IMR-90 (cell line): ENCODE measurements around the gene RAB4B. TPM values are rescaled to one million over a fixed set of nuclear protein-coding genes. Genes with fewer than 3 reads are reported as not detected.

ENCODE experiments used
- ATAC-seq: fragments of 200-7000 bp; cut with Tn5 transposase; 2 replicates; pipeline ENCODE4 v1.9.1; 2020; ENCODE audit warnings: low read depth, mild to moderate bottlenecking, moderate library complexity
- BruUV-seq: library from RNA; stranded (reverse); fragments of 400-500 nt; replicated peaks from 2 replicates; lab custom pipeline; 2021; lab: Mats Ljungman, UMichigan
- CTCF ChIA-PET: fragments of 300-600 bp; formaldehyde crosslinking; extraction: SDS; loops from one replicate; lab custom pipeline; 2021; ENCODE audit warnings: antibody characterized with exemption; lab: Yijun Ruan, JAX
- POLR2A ChIA-PET: fragments of 300-600 bp; sonication (Branson Sonifier 250); formaldehyde crosslinking; loops from one replicate; lab custom pipeline; 2022; ENCODE audit warnings: antibody characterized with exemption; ENCODE audit not compliant: unreplicated experiment; lab: Charles Lee
- DNase-seq: peaks from one replicate; pipeline ENCODE4 v3.0.0; 2013
- H2AFZ ChIP-seq: replicated peaks from 2 replicates; pipeline ENCODE3; 2013; ENCODE audit warnings: low read length, mild to moderate bottlenecking; ENCODE audit not compliant: poor library complexity
- H2AK5ac ChIP-seq: 2 replicates; pipeline ENCODE4 v1.6.1; 2013; ENCODE audit warnings: low read depth, low read length, inconsistent platforms
- H2AK9ac ChIP-seq: replicated peaks from 2 replicates; pipeline ENCODE3; 2013; ENCODE audit warnings: mild to moderate bottlenecking, low read depth, low read length, moderate library complexity; ENCODE audit not compliant: poor library complexity
- H2BK120ac ChIP-seq: 2 replicates; pipeline ENCODE4 v1.6.1; 2013; ENCODE audit warnings: low read depth, low read length, inconsistent platforms
- H2BK15ac ChIP-seq: 3 replicates; pipeline ENCODE4 v1.6.1; 2013; ENCODE audit warnings: low read depth, low read length, inconsistent platforms
- H2BK20ac ChIP-seq: 2 replicates; pipeline ENCODE4 v1.6.1; 2013; ENCODE audit warnings: low read depth, mild to moderate bottlenecking, inconsistent platforms, low read length, moderate library complexity
- H2BK5ac ChIP-seq: 2 replicates; pipeline ENCODE4 v1.6.1; 2013; ENCODE audit warnings: mild to moderate bottlenecking, low read depth, low read length, inconsistent platforms; ENCODE audit not compliant: poor library complexity, severe bottlenecking
- H3K14ac ChIP-seq: replicated peaks from 2 replicates; pipeline ENCODE4 v1.6.1; 2013; ENCODE audit warnings: low read depth, low read length, inconsistent platforms
- H3K18ac ChIP-seq: 2 replicates; pipeline ENCODE4 v1.6.1; 2013; ENCODE audit warnings: low read depth, low read length, control low read depth
- H3K23ac ChIP-seq: 2 replicates; pipeline ENCODE4 v1.6.1; 2013; ENCODE audit warnings: low read depth, low read length, inconsistent platforms
- H3K27ac ChIP-seq: 2 replicates; pipeline ENCODE4 v1.5.1; 2013; ENCODE audit warnings: mild to moderate bottlenecking, control low read depth, low read length; ENCODE audit not compliant: insufficient read depth
- H3K27me3 ChIP-seq: 2 replicates; pipeline ENCODE4 v1.6.1; 2013; ENCODE audit warnings: low read length; ENCODE audit not compliant: control insufficient read depth, insufficient read depth
- H3K36me3 ChIP-seq: 2 replicates; pipeline ENCODE4 v1.6.1; 2013; ENCODE audit warnings: low read length, mixed read lengths; ENCODE audit not compliant: control insufficient read depth, insufficient read depth
- H3K4ac ChIP-seq: 2 replicates; pipeline ENCODE4 v1.6.1; 2013; ENCODE audit warnings: low read depth, low read length, inconsistent platforms
- H3K4me1 ChIP-seq: 2 replicates; pipeline ENCODE4 v1.6.1; 2013; ENCODE audit warnings: low read length, mixed read lengths; ENCODE audit not compliant: control insufficient read depth, insufficient read depth
- H3K4me2 ChIP-seq: 2 replicates; pipeline ENCODE4 v1.6.1; 2013; ENCODE audit warnings: low read depth, mild to moderate bottlenecking, control low read depth, low read length, moderate library complexity
- H3K4me3 ChIP-seq: 2 replicates; pipeline ENCODE4 v1.5.1; 2013; ENCODE audit warnings: low read depth, mild to moderate bottlenecking, control low read depth, low read length, moderate library complexity; ENCODE audit not compliant: insufficient read depth
- H3K56ac ChIP-seq: 2 replicates; pipeline ENCODE4 v1.6.1; 2013; ENCODE audit warnings: low read length, inconsistent platforms; ENCODE audit not compliant: insufficient read depth; ENCODE audit errors: extremely low read depth
- H3K79me1 ChIP-seq, 2 experiments: 2 replicates each; pipeline ENCODE4 v1.6.1; 2013; ENCODE audit warnings: low read length in 2 of 2, inconsistent platforms in 1 of 2, low read depth in 1 of 2
- H3K9ac ChIP-seq: 2 replicates; pipeline ENCODE4 v1.6.1; 2013; ENCODE audit warnings: low read depth, low read length, control low read depth
- H3K9me1 ChIP-seq: 2 replicates; pipeline ENCODE4 v1.6.1; 2013; ENCODE audit warnings: low read length, inconsistent platforms; ENCODE audit not compliant: insufficient read depth
- H3K9me3 ChIP-seq: 2 replicates; pipeline ENCODE4 v1.6.1; 2013; ENCODE audit warnings: low read length; ENCODE audit not compliant: control insufficient read depth, insufficient read depth
- H4K20me1 ChIP-seq: 2 replicates; pipeline ENCODE4 v1.6.1; 2013; ENCODE audit warnings: low read length, inconsistent platforms; ENCODE audit not compliant: insufficient read depth
- H4K5ac ChIP-seq: 2 replicates; pipeline ENCODE4 v1.6.1; 2013; ENCODE audit warnings: mild to moderate bottlenecking, low read depth, low read length, control low read depth
- H4K8ac ChIP-seq, 2 experiments: 2 replicates each; pipeline ENCODE4 v1.6.1; 2013; ENCODE audit warnings: low read depth in 2 of 2, low read length in 2 of 2, control low read depth in 1 of 2, inconsistent platforms in 1 of 2
- H4K91ac ChIP-seq: 2 replicates; pipeline ENCODE4 v1.6.1; 2013; ENCODE audit warnings: low read depth, low read length, inconsistent platforms; ENCODE audit not compliant: insufficient read depth
- FOS ChIP-seq: fragments of 150-350 bp; IDR thresholded peaks from 2 replicates; pipeline ENCODE4 v1.6.1; 2016; ENCODE audit warnings: low read depth, low read length
- MXI1 ChIP-seq: IDR thresholded peaks from 2 replicates; pipeline ENCODE4 v1.6.1; 2012; ENCODE audit warnings: low read depth, mild to moderate bottlenecking, low read length, moderate library complexity, borderline replicate concordance
- NFE2L2 ChIP-seq: fragments of 150-350 bp; IDR thresholded peaks from 2 replicates; pipeline ENCODE4 v1.6.1; 2016; ENCODE audit warnings: low read depth, mild to moderate bottlenecking, low read length
- RFX5 ChIP-seq: IDR thresholded peaks from 2 replicates; pipeline ENCODE4 v1.8.0; 2012; ENCODE audit warnings: low read depth, mild to moderate bottlenecking, low read length, moderate library complexity
- SMC3 ChIP-seq: fragments of 150-350 bp; IDR thresholded peaks from 2 replicates; pipeline ENCODE4 v1.6.1; 2016; ENCODE audit warnings: low read depth, mild to moderate bottlenecking, antibody characterized with exemption, low read length, moderate library complexity
- WGBS, 2 experiments: methylation state at CpG; one replicate each; pipeline versions ENCODE4 v1.1.5 to v1.1.7; 2013; ENCODE audit warnings: missing lambda C conversion rate in 2 of 2; ENCODE audit not compliant: insufficient read length in 1 of 2; ENCODE audit errors: extremely low coverage in 2 of 2; 5-methylcytosine and 5-hydroxymethylcytosine counted together
- dilution Hi-C: fragments of 300-500 bp; cut with HindIII; formaldehyde crosslinking; loops from one replicate; pipeline ENCODE4 v1.14.3; 2018; ENCODE audit warnings: low sequenced_read_pairs; ENCODE audit not compliant: unreplicated experiment
- in situ Hi-C: fragments of 300-500 bp; cut with MboI; formaldehyde crosslinking; loops from 3 replicates; pipeline ENCODE4 v1.14.3; 2019; ENCODE audit warnings: low sequenced_read_pairs, inconsistent platforms, mixed read lengths
- intact Hi-C: fragments of 100-400 bp; cut with micrococcal nuclease; formaldehyde crosslinking; loops from 2 replicates; pipeline ENCODE4 v1.10.0; 2022
- polyA plus RNA-seq, 3 experiments: library from polyadenylated mRNA; depleted of rRNA; stranded (reverse); fragments of >200 nt; gene quantifications; 2 replicates each; pipeline ENCODE4 v1.2.3, GENCODE V29; 2012; ENCODE audit warnings: low replicate concordance in 1 of 3
- total RNA-seq: library from RNA; depleted of rRNA; stranded (reverse); fragments of >200 nt; gene quantifications from 2 replicates; pipeline ENCODE4 v1.2.3, GENCODE V29; 2012
- TF ChIP-seq, protein P1 (sequence below): fragments of 150-350 bp; IDR thresholded peaks from 2 replicates; pipeline ENCODE4 v1.6.1; 2017; ENCODE audit warnings: mild to moderate bottlenecking, antibody characterized with exemption, low read length, low read depth
- TF ChIP-seq, protein P2 (sequence below): fragments of 150-350 bp; IDR thresholded peaks from 2 replicates; pipeline ENCODE4 v1.6.1; 2016; ENCODE audit warnings: low read depth, mild to moderate bottlenecking, low read length, moderate library complexity, borderline replicate concordance
- TF ChIP-seq, protein P3 (sequence below): conservative IDR thresholded peaks from 2 replicates; pipeline ENCODE4 v1.5.1; 2012; ENCODE audit warnings: mild to moderate bottlenecking, low read depth, low read length, improper control_type of control experiment

The RAB4B gene
- total and polyA plus RNA-seq, 2 of the 4 experiments (the other 2 are of a cell fraction): 7.9 to 21.4 TPM

DNA sequence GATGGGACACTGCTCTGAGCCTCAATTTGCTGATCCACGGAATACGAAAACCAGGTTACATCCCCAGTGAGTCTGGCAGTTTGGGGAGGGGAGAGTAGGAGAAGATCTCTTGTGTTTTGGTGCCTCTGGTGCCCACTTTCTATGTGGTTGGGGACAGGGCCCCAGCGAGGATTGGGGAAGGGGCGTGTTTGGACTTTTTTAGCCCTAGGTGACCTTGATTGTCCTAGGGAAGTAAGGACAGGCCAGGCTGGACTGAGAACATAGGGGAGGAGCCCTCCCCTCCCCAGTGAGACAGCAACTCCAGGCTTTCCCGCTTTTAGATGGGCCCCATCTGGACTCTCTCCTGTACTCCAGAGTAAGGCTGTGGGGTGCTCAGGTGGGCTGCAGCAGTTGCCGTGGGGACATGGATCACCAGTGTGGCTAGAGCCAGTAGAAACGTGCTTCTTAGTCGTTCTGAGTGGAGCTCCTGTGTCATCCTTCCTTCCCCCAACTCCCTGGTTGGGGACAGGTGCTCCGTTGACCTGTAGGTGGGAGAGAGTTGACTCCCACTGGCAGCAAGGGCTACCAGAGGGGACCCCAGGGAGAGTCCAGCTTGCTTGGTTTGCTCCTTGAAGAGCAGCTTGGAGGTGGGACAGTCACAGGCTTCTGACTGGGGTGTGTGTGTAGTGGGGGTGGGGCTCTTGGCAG lies 25.3 kb downstream of the RAB4B start (continued):
- TF ChIP-seq, protein P1, sequence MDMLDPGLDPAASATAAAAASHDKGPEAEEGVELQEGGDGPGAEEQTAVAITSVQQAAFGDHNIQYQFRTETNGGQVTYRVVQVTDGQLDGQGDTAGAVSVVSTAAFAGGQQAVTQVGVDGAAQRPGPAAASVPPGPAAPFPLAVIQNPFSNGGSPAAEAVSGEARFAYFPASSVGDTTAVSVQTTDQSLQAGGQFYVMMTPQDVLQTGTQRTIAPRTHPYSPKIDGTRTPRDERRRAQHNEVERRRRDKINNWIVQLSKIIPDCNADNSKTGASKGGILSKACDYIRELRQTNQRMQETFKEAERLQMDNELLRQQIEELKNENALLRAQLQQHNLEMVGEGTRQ: no peak
- no peak for TF ChIP-seq MXI1

DNA sequence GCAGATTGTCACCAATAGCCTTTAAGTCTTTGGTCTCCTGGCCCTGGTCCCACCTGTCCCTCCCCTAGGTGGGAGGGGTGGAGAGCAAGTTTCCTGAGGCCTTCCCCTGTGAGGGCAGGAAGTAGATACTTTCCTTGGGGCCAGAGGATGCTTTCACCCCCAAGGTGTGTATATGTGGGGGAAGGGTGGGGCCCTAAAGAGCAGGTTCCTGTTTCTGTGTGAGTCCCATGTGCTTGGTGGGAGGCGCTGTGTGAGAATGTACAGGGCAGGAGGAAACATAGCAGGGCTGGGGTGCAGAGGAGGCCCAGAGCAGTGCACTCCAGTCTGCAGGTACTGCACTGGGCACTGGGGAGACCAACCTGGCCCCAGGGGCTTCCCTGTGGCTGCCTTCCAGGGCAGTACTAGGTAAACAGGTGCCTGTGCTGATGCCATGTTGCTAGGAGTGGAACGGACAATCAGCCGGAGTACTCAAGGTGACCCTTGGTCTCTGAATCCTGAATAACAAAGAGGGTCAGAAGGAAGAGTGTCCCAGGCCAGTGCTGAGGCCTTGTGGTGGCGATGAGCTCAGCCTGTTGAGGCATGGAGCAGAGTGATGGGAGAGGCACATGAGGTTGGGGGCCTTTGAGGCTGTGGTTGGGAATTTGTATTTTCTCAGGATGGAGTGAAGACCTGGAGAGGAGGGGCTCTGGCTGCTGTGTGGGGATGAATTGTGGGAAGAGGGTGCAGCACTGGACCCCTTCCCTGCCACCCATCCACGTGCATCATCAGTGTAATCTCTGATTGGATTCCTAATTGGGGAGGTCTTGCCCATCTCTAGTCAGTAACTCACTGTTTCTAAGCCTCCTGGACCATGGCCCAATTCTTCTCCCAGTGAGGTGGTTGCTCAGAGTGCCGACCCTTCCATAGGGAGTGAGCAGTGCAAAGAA lies 26.1 kb downstream of the RAB4B start:
- Histone ChIP-seq H3K4ac (no peak overlapping the region), H3K56ac (no peak overlapping the region), H2AK9ac (no peak overlapping the region), H3K4me1 (peaks cover 37% of the 10 kb centered on the region), H3K79me1 (peaks cover 16 to 88% of the 10 kb centered on the region in 2 experiments), H4K8ac (no peak overlapping the region), H4K91ac (no peak overlapping the region), H3K14ac (no peak overlapping the region), H4K20me1 (peaks cover 91% of the 10 kb centered on the region), H3K27me3 (no peaks in the 10 kb centered on the region), H3K27ac (no peak overlapping the region), H2BK15ac (no peak overlapping the region), H3K36me3 (peaks cover 63% of the 10 kb centered on the region), H3K18ac (no peak overlapping the region), H4K5ac (no peak overlapping the region), H2BK20ac (no peak overlapping the region), H3K23ac (peak overlapping the region; percentile 5; the same call in 1 of the 2 replicates), H2BK5ac (no peak overlapping the region), H2AK5ac (no peak overlapping the region), H3K9me1 (peaks cover 30% of the 10 kb centered on the region), H3K9me3 (no peaks in the 10 kb centered on the region), H2AFZ (no peak overlapping the region), H2BK120ac (no peak overlapping the region), H3K4me3 (no peak overlapping the region), H3K4me2 (no peak overlapping the region), H3K9ac (no peak overlapping the region)
- no TSS peak for BruUV-seq
- DNase-seq (no peak), ATAC-seq (no peak)
- ChIA-PET CTCF (no interaction called here), POLR2A (no interaction called here)
- in situ Hi-C loops (no loop called here), dilution Hi-C loops (no loop called here), intact Hi-C loops (no loop called here)
- TF ChIP-seq RFX5 (no peak), FOS (no peak), MXI1 (no peak), NFE2L2 (no peak), SMC3 (no peak)
- TF ChIP-seq, protein P2, sequence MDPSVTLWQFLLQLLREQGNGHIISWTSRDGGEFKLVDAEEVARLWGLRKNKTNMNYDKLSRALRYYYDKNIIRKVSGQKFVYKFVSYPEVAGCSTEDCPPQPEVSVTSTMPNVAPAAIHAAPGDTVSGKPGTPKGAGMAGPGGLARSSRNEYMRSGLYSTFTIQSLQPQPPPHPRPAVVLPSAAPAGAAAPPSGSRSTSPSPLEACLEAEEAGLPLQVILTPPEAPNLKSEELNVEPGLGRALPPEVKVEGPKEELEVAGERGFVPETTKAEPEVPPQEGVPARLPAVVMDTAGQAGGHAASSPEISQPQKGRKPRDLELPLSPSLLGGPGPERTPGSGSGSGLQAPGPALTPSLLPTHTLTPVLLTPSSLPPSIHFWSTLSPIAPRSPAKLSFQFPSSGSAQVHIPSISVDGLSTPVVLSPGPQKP: no peak
- TF ChIP-seq, protein P3, sequence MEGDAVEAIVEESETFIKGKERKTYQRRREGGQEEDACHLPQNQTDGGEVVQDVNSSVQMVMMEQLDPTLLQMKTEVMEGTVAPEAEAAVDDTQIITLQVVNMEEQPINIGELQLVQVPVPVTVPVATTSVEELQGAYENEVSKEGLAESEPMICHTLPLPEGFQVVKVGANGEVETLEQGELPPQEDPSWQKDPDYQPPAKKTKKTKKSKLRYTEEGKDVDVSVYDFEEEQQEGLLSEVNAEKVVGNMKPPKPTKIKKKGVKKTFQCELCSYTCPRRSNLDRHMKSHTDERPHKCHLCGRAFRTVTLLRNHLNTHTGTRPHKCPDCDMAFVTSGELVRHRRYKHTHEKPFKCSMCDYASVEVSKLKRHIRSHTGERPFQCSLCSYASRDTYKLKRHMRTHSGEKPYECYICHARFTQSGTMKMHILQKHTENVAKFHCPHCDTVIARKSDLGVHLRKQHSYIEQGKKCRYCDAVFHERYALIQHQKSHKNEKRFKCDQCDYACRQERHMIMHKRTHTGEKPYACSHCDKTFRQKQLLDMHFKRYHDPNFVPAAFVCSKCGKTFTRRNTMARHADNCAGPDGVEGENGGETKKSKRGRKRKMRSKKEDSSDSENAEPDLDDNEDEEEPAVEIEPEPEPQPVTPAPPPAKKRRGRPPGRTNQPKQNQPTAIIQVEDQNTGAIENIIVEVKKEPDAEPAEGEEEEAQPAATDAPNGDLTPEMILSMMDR: no peak
- 96% methylated on average over 3 of the region's 6 CpGs; no CpG with 5 or more reads in 1 of the 2 experiments for WGBS, 2 experiments
